Measurements from ENCODE around the gene CDH24. TPM values are rescaled to one million over a fixed set of nuclear protein-coding genes. Genes with fewer than 3 reads are reported as not detected.

The CDH24 gene
- polyA plus RNA-seq, 1 donor (not counting 4 experiments of a cell fraction or from before 2014, with no cell fraction given): 3.9 TPM

- dilution Hi-C loops (cut with MboI; ENCODE audit: extremely low pct_ligation_motif_present, low sequenced_read_pairs): no loop called here
- Histone ChIP-seq H2AFZ (ENCODE audit: control insufficient read depth, low read length) (no peak overlapping the region), H3K9me3 (ENCODE audit: control insufficient read depth, low read depth, low read length) (no peaks in the 10 kb centered on the region), H3K27ac (ENCODE audit: control insufficient read depth, insufficient read depth, low read length) (no peak overlapping the region), H3K4me2 (ENCODE audit: control insufficient read depth, extremely low read depth, insufficient read depth, low read depth, low read length) (no peak overlapping the region), H3K27me3 (ENCODE audit: control insufficient read depth, extremely low read depth, insufficient read depth, low read length) (no peaks in the 10 kb centered on the region), H3K4me3 (ENCODE audit: control insufficient read depth in 2 of 3, extremely low read depth in 1 of 3, insufficient read depth in 2 of 3, low read depth in 1 of 3, low read length in 3 of 3) (no peak overlapping the region), H3K4me1 (ENCODE audit: control insufficient read depth, extremely low read depth, insufficient read depth, low read length) (peaks cover 6% of the 10 kb centered on the region), H4K20me1 (ENCODE audit: control insufficient read depth, extremely low read depth, insufficient read depth, low read length) (no peaks in the 10 kb centered on the region), H3K79me2 (ENCODE audit: control insufficient read depth, insufficient read depth, low read length) (no peaks in the 10 kb centered on the region), H3K9me1 (ENCODE audit: control insufficient read depth, extremely low read depth, insufficient read depth, low read length) (no peaks in the 10 kb centered on the region), H3K36me3 (ENCODE audit: control insufficient read depth in 2 of 2, extremely low read depth in 1 of 2, insufficient read depth in 2 of 2, low read length in 2 of 2) (peaks cover 3 to 4% of the 10 kb centered on the region in 2 experiments), H3K9ac (ENCODE audit: control insufficient read depth, extremely low read depth, insufficient read depth, low read length) (no peak overlapping the region)
- DNase-seq (ENCODE audit: low read depth, low spot score) (no peak), FAIRE-seq (no peak)
- no peak for TF ChIP-seq EZH2 (IDR thresholded peaks at IDR 0.05; ENCODE audit: low read length)
- TF ChIP-seq, protein P1, sequence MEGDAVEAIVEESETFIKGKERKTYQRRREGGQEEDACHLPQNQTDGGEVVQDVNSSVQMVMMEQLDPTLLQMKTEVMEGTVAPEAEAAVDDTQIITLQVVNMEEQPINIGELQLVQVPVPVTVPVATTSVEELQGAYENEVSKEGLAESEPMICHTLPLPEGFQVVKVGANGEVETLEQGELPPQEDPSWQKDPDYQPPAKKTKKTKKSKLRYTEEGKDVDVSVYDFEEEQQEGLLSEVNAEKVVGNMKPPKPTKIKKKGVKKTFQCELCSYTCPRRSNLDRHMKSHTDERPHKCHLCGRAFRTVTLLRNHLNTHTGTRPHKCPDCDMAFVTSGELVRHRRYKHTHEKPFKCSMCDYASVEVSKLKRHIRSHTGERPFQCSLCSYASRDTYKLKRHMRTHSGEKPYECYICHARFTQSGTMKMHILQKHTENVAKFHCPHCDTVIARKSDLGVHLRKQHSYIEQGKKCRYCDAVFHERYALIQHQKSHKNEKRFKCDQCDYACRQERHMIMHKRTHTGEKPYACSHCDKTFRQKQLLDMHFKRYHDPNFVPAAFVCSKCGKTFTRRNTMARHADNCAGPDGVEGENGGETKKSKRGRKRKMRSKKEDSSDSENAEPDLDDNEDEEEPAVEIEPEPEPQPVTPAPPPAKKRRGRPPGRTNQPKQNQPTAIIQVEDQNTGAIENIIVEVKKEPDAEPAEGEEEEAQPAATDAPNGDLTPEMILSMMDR (optimal IDR thresholded peaks at IDR 0.05 in 1 of 3, IDR thresholded peaks at IDR 0.05 in 1 of 3, conservative IDR thresholded peaks at IDR 0.05 in 1 of 3; ENCODE audit: extremely low read depth in 1 of 3, insufficient read depth in 2 of 3, low read length in 3 of 3): no peak
Observed at GRCh38 chr14:22997676-22998323, 59.5 kb downstream of the CDH24 start.

Other genes starting within 250 kb of the CDH24 start
- 0.20 to 0.65 TPM (median 0.33 TPM) in 3 replicates for gene SLC7A7, start 242.1 kb downstream of the CDH24 start, polyA plus RNA-seq
- gene MRPL52, start 227.6 kb downstream of the CDH24 start, polyA plus RNA-seq: 56.0 to 104 TPM (median 82.0 TPM) in 3 replicates
- 185 to 355 TPM (median 246 TPM) in 3 replicates for gene MMP14, start 220.9 kb downstream of the CDH24 start, polyA plus RNA-seq
- 36.7 to 79.4 TPM (median 62.5 TPM) in 3 replicates for gene LRP10, start 185.8 kb downstream of the CDH24 start, polyA plus RNA-seq
- 0.04 to 0.06 TPM (median 0.05 TPM) in 3 replicates for gene REM2, start 174.3 kb downstream of the CDH24 start, polyA plus RNA-seq
- 36.9 to 73.8 TPM (median 50.8 TPM) in 3 replicates for gene RBM23, start 138.4 kb downstream of the CDH24 start, polyA plus RNA-seq
- gene PRMT5, start 128.1 kb downstream of the CDH24 start, polyA plus RNA-seq: 241 to 271 TPM (median 266 TPM) in 3 replicates
- 16.6 to 25.5 TPM (median 23.6 TPM) in 3 replicates for gene HAUS4, start 100.4 kb downstream of the CDH24 start, polyA plus RNA-seq
- 128 to 206 TPM (median 157 TPM) in 3 replicates for gene AJUBA, start 75.0 kb downstream of the CDH24 start, polyA plus RNA-seq
- 6.4 to 8.5 TPM (median 7.7 TPM) in 3 replicates for gene C14orf93, start 47.4 kb downstream of the CDH24 start, polyA plus RNA-seq
- gene PSMB5, start 22.6 kb downstream of the CDH24 start, polyA plus RNA-seq: 285 to 349 TPM (median 292 TPM) in 3 replicates
- not detected in 3 replicates for gene PSMB11, start 15.3 kb downstream of the CDH24 start, polyA plus RNA-seq
- gene ACIN1, start 37.6 kb upstream of the CDH24 start, polyA plus RNA-seq: 92.0 to 104 TPM (median 96.7 TPM) in 3 replicates
- gene C14orf119, start 38.0 kb upstream of the CDH24 start, polyA plus RNA-seq: 73.7 to 117 TPM (median 101 TPM) in 3 replicates
- not detected in 3 replicates for gene CIROP, start 47.5 kb upstream of the CDH24 start, polyA plus RNA-seq
- gene CEBPE, start 61.7 kb upstream of the CDH24 start, polyA plus RNA-seq: not detected in 3 replicates
- gene SLC7A8, start 126.1 kb upstream of the CDH24 start, polyA plus RNA-seq: 28.4 to 32.8 TPM (median 29.1 TPM) in 3 replicates
- not detected in 3 replicates for gene RNF212B, start 180.4 kb upstream of the CDH24 start, polyA plus RNA-seq
- 31.9 to 39.1 TPM (median 34.1 TPM) in 3 replicates for gene HOMEZ, start 228.6 kb upstream of the CDH24 start, polyA plus RNA-seq
- gene PPP1R3E, start 245.3 kb upstream of the CDH24 start, polyA plus RNA-seq: 1.6 to 2.5 TPM (median 1.9 TPM) in 3 replicates
- 24.0 to 45.7 TPM (median 33.9 TPM) in 3 replicates for gene BCL2L2, start 249.3 kb upstream of the CDH24 start, polyA plus RNA-seq